ENCODE results near the gene PITPNC1.

Gene PITPNC1

DNA sequence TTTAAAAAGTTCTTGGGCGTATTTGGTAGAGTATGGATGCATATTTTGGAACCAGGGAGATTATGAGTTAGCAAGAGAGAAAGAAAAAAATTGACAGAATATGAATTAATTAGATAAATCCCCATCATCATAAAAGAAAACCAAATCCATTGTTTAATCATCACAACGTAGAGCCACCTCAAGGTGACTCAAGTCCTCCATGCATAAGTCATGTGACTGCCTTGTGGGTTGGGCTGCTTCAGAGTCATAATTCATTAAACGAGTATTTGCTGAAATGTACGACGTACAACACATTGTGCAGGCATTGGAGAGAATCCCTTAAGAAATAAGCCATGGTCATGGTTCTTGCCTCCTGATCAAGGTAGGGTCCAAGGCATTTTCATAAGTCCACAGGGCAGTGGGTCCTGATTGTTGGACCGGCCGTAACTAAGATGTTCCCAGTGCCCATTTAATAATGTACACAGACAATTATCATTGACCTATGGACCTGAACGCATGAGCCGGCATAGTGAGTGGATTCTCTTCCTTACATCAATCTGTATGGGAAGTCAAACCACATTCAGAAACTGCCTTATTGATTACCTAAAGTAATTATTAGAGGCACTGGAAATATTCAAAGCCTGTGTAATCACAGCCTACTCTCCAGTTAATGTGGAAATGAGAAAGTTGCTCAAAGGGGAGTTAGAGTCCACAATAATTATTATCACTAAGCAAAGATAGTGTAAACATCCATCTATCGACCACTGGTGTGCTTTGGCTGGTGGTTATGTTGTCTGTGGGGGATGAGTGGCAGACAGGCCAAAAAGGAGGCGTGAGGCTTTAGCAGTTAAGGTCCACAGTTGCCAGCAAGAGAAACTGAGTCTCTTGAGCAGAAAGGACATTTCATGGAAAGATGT, 165.4 kb downstream of the PITPNC1 start:
- DNase-seq (ENCODE audit: low read depth), result no peak
- TF ChIP-seq CTCF (IDR thresholded peaks at IDR 0.05; ENCODE audit: insufficient read depth, low read depth, low read length, missing control alignments), result no peak
- no peak overlapping the region for H3K4me3 ChIP-seq (ENCODE audit: low read length)

DNA sequence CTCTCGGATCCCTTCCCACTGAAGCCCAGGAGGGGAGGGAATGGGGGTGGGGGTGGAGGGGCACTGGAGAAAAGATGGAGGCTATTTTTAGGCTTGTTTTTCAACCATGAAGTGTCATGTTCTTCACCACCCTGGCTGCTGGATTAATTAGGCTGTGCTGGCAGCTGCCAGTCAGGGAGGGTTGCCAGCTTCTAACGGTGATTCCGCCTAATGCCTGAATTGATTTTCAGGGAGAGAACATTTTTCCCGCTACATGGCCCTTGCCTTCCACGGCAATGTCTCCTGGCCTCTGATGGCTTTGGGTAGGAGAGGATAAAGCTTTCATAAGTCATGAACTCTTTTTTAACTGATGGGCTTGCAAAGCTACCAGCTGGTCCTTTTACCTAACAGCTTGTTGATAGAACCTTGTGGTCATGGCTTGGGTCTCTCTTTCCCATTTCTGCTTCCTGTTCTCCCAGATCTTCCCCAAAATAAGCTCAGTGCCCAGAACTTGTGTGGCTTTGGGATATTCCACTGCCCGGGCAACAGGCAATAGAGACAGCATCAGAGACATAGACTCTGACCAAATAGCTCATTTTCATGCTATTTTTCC, 167.4 kb downstream of the PITPNC1 start:
- no peak for TF ChIP-seq CTCF (IDR thresholded peaks at IDR 0.05; ENCODE audit: insufficient read depth, low read depth, low read length, missing control alignments)
- H3K4me3 ChIP-seq (ENCODE audit: low read length), result no peak overlapping the region
- DNase-seq (ENCODE audit: low read depth), result no peak

- TF ChIP-seq CTCF (IDR thresholded peaks at IDR 0.05; ENCODE audit: insufficient read depth, low read depth, low read length, missing control alignments), result no peak
- DNase-seq (ENCODE audit: low read depth), result no peak
- H3K4me3 ChIP-seq (ENCODE audit: low read length), result no peak overlapping the region
Observed at GRCh38 chr17:67546578-67547527, 169.8 kb downstream of the PITPNC1 start.

GRCh38 chr17:67548693-67549092, 171.6 kb downstream of the PITPNC1 start:
- no peak for DNase-seq (ENCODE audit: low read depth)

GRCh38 chr17:67549820-67550219, 172.7 kb downstream of the PITPNC1 start:
- no peak for DNase-seq (ENCODE audit: low read depth)
- TF ChIP-seq CTCF (IDR thresholded peaks at IDR 0.05; ENCODE audit: insufficient read depth, low read depth, low read length, missing control alignments), result no peak
- no peak overlapping the region for H3K4me3 ChIP-seq (ENCODE audit: low read length)

More at GRCh38 chr17:67548693-67549092, 171.6 kb downstream of the PITPNC1 start:
- TF ChIP-seq CTCF (IDR thresholded peaks at IDR 0.05; ENCODE audit: insufficient read depth, low read depth, low read length, missing control alignments), result no peak
- no peak overlapping the region for H3K4me3 ChIP-seq (ENCODE audit: low read length)

GRCh38 chr17:67554634-67555033, 177.6 kb downstream of the PITPNC1 start:
- no peak overlapping the region for H3K4me3 ChIP-seq (ENCODE audit: low read length)
- no peak for DNase-seq (ENCODE audit: low read depth)
- TF ChIP-seq CTCF (IDR thresholded peaks at IDR 0.05; ENCODE audit: insufficient read depth, low read depth, low read length, missing control alignments), result no peak
